Activated T-helper 1 cell treated with anti-CD3 and anti-CD28 coated beads, Interleukin-2, amount 50 U/mL, for 16 hours (primary cell): Measurements from ENCODE around the gene SPOUT1.
"Not testable (repeated sequence)": the region's sequence is repeated elsewhere in the genome, so short reads cannot be mapped to it uniquely, and the experiment has no call there.

Experiments used
- DNase-seq, 2 donors: peaks; one replicate each; pipeline ENCODE4 v3.0.0-alpha.2; 2020; ENCODE audit warnings: low read depth in 1 of 2, low spot score in 1 of 2

Gene SPOUT1

GRCh38 chr9:128829477-128830251, at the start of gene SPOUT1:
SPOUT1 (minus strand) TSS chr9:128829794; CDS start chr9:128829780, 14 bp downstream.
- DNase-seq, result peak; percentile 84 to 89

- no peak for DNase-seq
Measured at GRCh38 chr9:128877852-128878251, 48.3 kb upstream of the SPOUT1 start.

- not testable (repeated sequence) for DNase-seq
Measured at GRCh38 chr9:128870941-128871265, 41.3 kb upstream of the SPOUT1 start.

GRCh38 chr9:128870128-128870940, 40.7 kb upstream of the SPOUT1 start:
- DNase-seq, result no peak

- DNase-seq, result peak; percentile 77 to 90
Measured at GRCh38 chr9:128863647-128864046, 34.1 kb upstream of the SPOUT1 start.

- DNase-seq, result no peak
Measured at GRCh38 chr9:128862401-128862851, 32.8 kb upstream of the SPOUT1 start.

- DNase-seq, result no peak
Measured at GRCh38 chr9:128861501-128861900, 31.9 kb upstream of the SPOUT1 start.

GRCh38 chr9:128860937-128861336, 31.3 kb upstream of the SPOUT1 start:
- DNase-seq, result no peak

- DNase-seq, result not testable (repeated sequence)
Measured at GRCh38 chr9:128858476-128858875, 28.9 kb upstream of the SPOUT1 start.

GRCh38 chr9:128854454-128854853, 24.9 kb upstream of the SPOUT1 start:
- DNase-seq, result not testable (repeated sequence)

- DNase-seq, result not testable (repeated sequence)
Measured at GRCh38 chr9:128852646-128853045, 23.1 kb upstream of the SPOUT1 start.

- not testable (repeated sequence) for DNase-seq
Measured at GRCh38 chr9:128851779-128852600, 22.4 kb upstream of the SPOUT1 start.

- DNase-seq, result not testable (repeated sequence)
Measured at GRCh38 chr9:128851024-128851423, 21.4 kb upstream of the SPOUT1 start.

- no peak for DNase-seq
Measured at GRCh38 chr9:128847803-128848202, 18.2 kb upstream of the SPOUT1 start.

- DNase-seq, result no peak
Measured at GRCh38 chr9:128846680-128847030, 17.1 kb upstream of the SPOUT1 start.

- DNase-seq, result no peak
Measured at GRCh38 chr9:128845186-128845931, 15.8 kb upstream of the SPOUT1 start.

GRCh38 chr9:128843171-128843570, 13.6 kb upstream of the SPOUT1 start:
- not testable (repeated sequence) for DNase-seq

- DNase-seq, result no peak
Measured at GRCh38 chr9:128841694-128842492, 12.3 kb upstream of the SPOUT1 start.

- DNase-seq, result no peak
Measured at GRCh38 chr9:128840524-128840923, 10.9 kb upstream of the SPOUT1 start.

GRCh38 chr9:128838338-128838737, 8.7 kb upstream of the SPOUT1 start:
- no peak for DNase-seq
